Superior temporal gyrus (tissue), 1 donor: ENCODE measurements around the gene TMEM258.

Experiments used
- DNase-seq: peaks from one replicate; pipeline ENCODE4 v3.0.0-alpha.2; 2016; ENCODE audit errors: extremely low spot score

TMEM258 gene

DNA sequence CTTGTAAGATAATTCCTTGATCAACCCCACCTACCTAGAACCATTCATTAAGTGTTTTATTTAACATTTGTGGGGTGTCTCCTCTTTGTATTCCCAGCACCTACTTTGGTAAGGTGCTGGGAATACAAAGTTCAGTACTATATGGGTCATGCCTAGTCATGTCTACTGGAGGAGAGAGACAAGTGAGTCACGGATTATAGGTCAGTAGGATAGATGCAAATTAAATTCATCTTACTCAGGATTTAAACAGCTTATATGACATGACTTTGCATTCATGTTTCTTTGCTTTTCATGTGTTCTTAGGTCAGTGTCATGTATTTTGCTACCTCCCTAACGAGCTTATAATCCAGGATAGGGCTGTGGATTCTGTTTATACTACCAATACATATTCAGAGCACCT lies 27.8 kb upstream of the TMEM258 start:
- no peak for DNase-seq

GRCh38 chr11:61817471-61818202 lies 25.2 kb upstream of the TMEM258 start:
- no peak for DNase-seq

GRCh38 chr11:61816736-61817455 lies 24.5 kb upstream of the TMEM258 start, which contains the start of gene FADS1:
TSS of gene FADS1 (minus strand) at chr11:61817003. CDS start at chr11:61816929, 74 bp downstream.
- peak; percentile 93 for DNase-seq

DNA sequence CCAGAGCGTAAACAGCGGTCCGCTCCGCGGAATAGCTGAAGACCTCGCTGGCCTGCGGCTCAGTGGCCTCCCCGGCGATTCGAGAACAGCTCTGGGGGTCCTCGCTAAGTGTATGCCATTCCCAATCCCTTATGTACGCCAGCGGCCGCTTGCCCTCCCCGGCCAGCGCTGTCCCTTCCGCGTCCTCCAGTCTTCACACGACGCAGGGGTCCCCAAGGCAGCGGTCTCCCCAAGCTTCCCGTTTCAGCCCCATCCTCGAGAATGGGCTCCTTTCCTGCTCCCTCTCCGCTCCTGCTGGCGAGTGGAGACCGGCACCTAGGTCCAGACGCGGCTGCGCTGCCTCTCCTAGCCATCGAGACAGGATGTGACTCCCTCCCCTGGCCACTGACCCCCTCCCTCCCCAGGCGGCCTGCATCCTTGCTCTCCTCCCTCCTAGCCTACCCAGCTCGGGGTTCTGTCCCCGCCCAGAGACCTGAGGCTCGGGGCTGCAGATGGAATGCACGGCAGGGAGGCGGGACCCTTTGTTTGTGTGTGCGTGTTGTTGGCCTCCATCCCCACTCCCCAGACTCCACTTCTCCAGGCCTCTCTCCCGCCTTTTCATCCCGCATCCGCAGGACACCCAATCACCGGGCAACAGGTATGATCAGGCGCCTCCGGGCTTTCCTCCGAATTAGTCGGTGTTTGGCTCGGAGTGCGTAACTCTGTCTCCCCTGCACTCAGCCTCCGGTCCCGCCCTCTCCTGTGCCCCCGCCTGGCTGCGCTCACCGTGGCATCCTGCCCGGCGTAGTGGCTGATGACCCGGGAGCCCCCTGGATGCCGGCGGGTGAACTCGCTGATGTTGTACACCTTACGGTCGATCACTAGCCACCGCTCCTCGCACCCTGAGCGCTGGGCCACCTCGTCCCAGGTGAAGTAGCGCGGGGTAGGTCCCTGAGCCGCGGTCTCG lies 23.7 kb upstream of the TMEM258 start:
- peak; percentile 65 for DNase-seq

- peak; percentile 98 for DNase-seq
Measured at GRCh38 chr11:61814958-61815789, 22.8 kb upstream of the TMEM258 start.

DNA sequence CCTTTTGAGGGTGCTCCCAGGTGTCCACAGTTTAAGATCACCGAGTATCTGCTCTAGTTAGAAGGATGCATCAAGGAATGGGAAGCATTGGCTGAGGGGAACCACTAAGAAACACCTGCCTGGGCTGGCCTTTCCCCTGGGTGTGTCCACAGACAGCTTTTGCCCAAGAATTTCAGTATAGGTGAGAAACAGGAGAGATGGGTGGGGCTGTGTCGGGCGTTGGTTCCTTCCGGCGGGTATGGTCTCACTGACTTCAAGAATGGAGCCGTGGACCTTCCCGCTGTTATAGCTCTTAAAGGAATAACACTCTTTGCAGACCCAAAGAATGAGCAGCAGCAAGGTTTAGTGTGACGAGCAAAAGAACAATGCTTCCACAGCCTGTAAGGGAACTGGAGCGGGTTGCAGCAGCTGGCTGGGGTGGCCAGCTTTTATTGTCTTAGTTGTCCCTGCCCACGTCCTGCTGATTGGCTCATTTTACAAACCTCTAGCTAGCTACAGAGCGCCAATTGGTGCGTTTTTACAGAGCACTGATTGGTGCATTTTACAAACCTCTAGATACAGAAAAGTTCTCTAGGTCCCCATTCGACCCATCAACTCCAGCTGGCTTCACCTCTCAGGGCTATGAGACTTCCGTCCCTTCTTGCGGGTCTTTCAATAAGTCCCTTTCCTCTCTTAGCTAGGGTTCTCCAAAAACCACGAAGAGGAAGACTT lies 22.0 kb upstream of the TMEM258 start:
- DNase-seq: peak; percentile 82

- no peak for DNase-seq
Measured at GRCh38 chr11:61812736-61813411, 20.5 kb upstream of the TMEM258 start.

DNA sequence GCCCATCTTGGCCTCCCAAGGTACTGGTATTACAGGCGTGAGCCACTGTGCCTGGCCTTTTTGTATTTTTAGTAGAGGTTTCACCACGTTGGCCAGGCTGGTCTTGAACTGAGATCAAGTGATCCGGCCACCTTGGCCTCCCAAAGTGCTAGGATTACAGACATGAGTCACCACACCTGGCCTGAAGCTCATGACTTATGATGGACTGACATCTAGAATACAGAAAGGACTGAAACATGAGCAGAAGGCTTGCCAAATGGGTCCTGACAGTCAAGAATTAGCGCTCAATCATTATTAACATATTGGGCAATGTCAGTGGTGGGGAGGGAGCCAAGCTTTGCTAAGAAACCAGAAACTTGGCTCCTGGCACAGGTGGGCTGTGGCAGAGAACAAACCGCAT lies 19.4 kb upstream of the TMEM258 start:
- DNase-seq: no peak

- DNase-seq: no peak
Measured at GRCh38 chr11:61810671-61811175, 18.3 kb upstream of the TMEM258 start.

DNA sequence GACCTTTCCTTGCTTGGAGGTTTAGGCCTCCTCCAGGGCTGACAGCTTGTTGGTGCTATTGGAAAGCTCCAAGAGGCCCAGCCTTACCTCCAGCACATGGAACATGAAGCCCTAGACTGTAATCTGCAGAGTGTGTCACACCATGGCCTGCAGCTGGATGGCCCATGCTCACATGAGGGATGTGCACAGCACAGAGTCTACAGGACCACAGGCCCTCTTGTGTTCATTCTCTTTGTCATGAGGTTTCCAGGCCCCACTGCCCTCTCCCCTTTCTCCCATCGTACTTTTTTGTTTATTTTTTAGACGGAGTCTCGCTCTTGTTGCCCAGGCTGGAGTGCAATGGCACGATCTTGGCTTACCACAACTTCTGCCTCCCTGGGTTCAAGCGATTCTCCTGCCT lies 14.4 kb upstream of the TMEM258 start:
- DNase-seq: no peak

DNA sequence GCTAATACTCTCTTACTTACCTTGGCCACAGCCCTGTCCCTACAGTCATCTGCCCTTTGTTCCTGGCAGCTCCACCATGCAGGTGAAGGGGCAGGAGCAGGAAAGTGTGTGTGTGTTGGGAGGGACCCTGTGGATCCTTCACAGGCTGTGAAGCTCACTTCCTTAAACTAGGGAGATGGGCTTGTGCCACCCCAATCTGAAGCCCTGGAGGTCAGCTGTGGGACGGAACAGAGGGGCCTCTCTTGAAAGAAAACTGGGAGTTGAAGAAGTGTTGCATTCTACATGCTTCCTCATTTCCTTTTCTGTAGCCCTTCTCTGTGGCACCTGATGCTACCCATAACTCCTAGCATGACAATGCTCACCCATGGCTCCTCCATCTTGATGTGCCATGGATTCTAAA lies 12.7 kb upstream of the TMEM258 start:
- no peak for DNase-seq

DNA sequence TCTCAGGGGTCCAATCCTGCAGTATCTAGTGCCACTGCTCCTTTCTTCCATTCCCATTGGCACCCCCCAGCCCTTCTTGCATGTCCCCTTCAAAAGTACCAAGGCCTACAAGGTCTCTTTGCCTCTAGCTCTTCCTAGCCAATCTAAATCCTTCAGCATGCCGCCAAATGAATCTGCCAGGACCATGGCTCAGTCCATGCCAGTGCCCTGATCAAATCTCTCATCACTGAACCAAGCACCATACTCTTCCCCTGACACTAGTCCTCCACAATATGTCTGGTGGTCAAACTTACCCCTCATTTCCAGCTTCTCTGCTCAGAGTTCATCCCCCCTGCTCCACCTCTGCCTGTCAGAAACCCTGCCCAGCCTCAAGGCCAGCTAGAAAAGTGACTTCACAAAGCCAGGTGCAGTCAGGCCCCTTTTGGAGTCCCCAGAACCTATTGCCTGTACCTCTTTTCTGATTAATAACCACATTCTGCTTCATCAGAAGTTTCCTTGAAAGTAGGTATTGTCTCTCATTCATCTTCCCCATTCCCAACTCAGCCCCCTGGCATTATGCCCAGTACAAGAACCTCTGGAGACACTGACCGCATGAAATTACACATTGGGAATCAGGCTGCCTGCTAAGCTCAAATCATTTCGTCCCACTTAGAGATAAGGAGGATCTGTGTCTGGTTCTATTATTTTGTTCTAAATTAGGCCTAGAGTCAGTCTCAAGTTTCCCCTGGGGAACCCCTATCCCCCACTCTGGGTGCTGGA lies 11.7 kb upstream of the TMEM258 start:
- no peak for DNase-seq

DNA sequence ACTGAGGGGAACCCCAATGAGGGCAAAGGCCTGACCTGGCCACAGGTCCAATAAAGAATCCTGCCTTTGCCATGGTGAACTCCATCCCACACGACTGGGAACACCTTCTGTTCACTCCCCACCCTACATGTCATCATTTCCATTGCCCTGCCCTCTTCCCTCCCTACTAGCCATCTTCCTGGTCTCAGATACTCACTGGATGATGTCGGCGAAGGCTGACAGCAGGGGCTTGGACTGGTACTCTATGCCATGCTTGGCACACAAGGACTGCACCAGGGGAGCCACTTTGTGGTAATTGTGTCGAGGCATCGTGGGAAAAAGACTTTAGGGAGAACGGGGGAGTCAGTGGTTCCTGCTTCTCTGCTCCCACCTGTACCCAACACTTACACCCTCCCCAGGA lies 10.2 kb upstream of the TMEM258 start:
- no peak for DNase-seq

- no peak for DNase-seq
Measured at GRCh38 chr11:61800331-61801281, 8.2 kb upstream of the TMEM258 start.

GRCh38 chr11:61799665-61800284 lies 7.4 kb upstream of the TMEM258 start:
- DNase-seq: no peak

DNA sequence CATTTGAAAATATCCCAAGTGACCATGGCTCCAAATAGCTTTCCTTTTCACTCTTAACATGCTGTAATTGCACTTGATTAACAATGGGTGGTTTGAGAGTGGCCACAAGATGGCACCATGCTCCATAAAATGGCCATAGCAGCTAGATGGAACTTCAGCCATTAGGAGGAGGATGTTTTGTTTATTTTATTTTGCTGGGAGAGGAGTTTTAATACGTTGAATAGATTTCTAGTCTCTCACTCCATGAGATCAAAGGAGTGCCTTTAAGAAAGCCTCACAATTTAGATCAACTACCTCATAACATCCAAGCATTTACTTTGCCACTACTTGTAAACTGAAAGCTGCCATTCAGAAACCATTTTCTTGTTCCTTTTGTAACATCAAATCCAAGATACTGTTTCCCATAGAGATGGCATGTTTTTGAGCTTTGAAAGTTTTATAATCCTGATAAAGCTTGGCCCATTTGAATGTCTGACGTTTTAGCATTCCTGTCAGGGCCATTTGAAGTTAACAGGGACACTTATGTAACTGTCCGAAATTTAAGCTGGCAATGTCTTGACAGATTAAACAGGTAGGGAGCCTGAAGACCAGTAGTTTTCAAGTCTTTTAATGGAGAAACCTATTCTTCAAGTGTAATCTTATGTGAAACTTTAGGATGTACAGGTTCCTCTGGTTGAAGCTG lies 5.0 kb upstream of the TMEM258 start:
- peak; percentile 97 for DNase-seq
